K562 treated with DMSO at 1 percent for 24 hours (cell line): ENCODE data around the gene FAM180A. TPM values are rescaled to one million over a fixed set of nuclear protein-coding genes. Genes with fewer than 3 reads are reported as not detected.

Experiments used
- total RNA-seq: library from RNA; unstranded; fragments of 300-600 nt; gene quantifications from 2 replicates; pipeline ENCODE4 v1.2.3, GENCODE V29; 2022; ENCODE audit warnings: low read depth; ENCODE audit not compliant: insufficient read depth

The FAM180A gene
- total RNA-seq, result not detected in 2 replicates

DNA sequence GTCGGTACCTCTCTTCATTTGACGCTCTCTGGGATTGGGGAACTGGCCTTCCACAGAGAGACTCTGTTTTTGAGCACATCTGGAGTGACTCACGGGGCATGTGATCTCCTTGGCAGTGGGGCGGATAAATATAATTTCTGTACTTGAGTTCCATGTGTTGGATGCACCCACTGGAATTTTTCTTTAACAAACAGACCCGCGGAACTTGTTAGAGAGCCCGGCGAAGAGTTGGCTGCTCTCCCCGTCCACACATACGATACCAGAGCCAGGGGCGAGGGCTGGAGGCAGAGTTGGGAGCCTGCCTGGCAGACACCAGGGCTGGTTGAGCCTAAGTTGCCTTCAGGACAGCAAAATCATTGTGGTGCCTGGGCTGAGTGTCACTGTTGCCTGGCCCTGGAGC is at the start of gene FAM180A:
FAM180A (minus strand) TSS at position 44 of the 400 bp plus-strand sequence. CDS start 233 bp downstream, outside the sequence.

GRCh38 chr7:135728136-135728669 is 20.4 kb downstream of the FAM180A start, which contains the start of gene SLC13A4:
Gene SLC13A4, minus strand, starts transcription at chr7:135728186. Its CDS starts 690 bp downstream, at chr7:135727496.

Other genes starting within 250 kb of the FAM180A start
- 11.5 and 14.7 TPM in 2 replicates for gene CNOT4, start 238.7 kb downstream of the FAM180A start, total RNA-seq
- gene NUP205, start 190.9 kb downstream of the FAM180A start, total RNA-seq, result 76.8 and 90.3 TPM in 2 replicates
- gene STMP1, start 86.3 kb downstream of the FAM180A start, total RNA-seq, result 26.3 and 33.2 TPM in 2 replicates
- gene SLC13A4, start 20.6 kb downstream of the FAM180A start, total RNA-seq, result 1.0 and 2.3 TPM in 2 replicates
- gene MTPN, start 228.5 kb upstream of the FAM180A start, total RNA-seq, result 120 and 134 TPM in 2 replicates